Cerebellar nuclear complex (tissue), 1 donor: Measurements from ENCODE around the gene NELL2.
"Not testable (repeated sequence)": the region's sequence is repeated elsewhere in the genome, so short reads cannot be mapped to it uniquely, and the experiment has no call there.

Source experiments
- DNase-seq, 2 experiments: peaks; one replicate each; lab custom pipeline; 2025; lab: John Stamatoyannopoulos, UW

NELL2 gene

GRCh38 chr12:44694017-44694416 lies 182.1 kb downstream of the NELL2 start:
- no peak for DNase-seq

GRCh38 chr12:44689587-44689986 lies 186.5 kb downstream of the NELL2 start:
- no peak for DNase-seq

- not testable (repeated sequence) for DNase-seq
Measured at GRCh38 chr12:44686821-44687432, 189.2 kb downstream of the NELL2 start.

GRCh38 chr12:44677724-44678123 lies 198.4 kb downstream of the NELL2 start:
- DNase-seq = no peak

- DNase-seq = no peak
Measured at GRCh38 chr12:44674875-44675274, 201.2 kb downstream of the NELL2 start.

GRCh38 chr12:44673811-44674210 lies 202.3 kb downstream of the NELL2 start:
- DNase-seq = no peak

- no peak for DNase-seq
Measured at GRCh38 chr12:44672042-44672441, 204.1 kb downstream of the NELL2 start.

GRCh38 chr12:44668443-44668842 lies 207.7 kb downstream of the NELL2 start:
- DNase-seq = no peak

- no peak for DNase-seq
Measured at GRCh38 chr12:44667461-44667860, 208.7 kb downstream of the NELL2 start.

GRCh38 chr12:44663291-44663690 lies 212.8 kb downstream of the NELL2 start:
- no peak for DNase-seq

GRCh38 chr12:44655846-44656245 lies 220.3 kb downstream of the NELL2 start:
- DNase-seq = no peak

GRCh38 chr12:44654646-44655639 lies 221.2 kb downstream of the NELL2 start:
- DNase-seq = no peak

- DNase-seq = no peak
Measured at GRCh38 chr12:44653861-44654527, 222.1 kb downstream of the NELL2 start.

GRCh38 chr12:44649693-44650092 lies 226.4 kb downstream of the NELL2 start:
- no peak for DNase-seq

- no peak for DNase-seq
Measured at GRCh38 chr12:44647917-44648690, 228.0 kb downstream of the NELL2 start.

- DNase-seq = no peak
Measured at GRCh38 chr12:44640427-44641190, 235.5 kb downstream of the NELL2 start.

- DNase-seq = no peak
Measured at GRCh38 chr12:44637875-44638274, 238.2 kb downstream of the NELL2 start.

GRCh38 chr12:44628180-44628579 lies 247.9 kb downstream of the NELL2 start:
- no peak for DNase-seq

GRCh38 chr12:44627387-44628166 lies 248.5 kb downstream of the NELL2 start:
- no peak for DNase-seq

- no peak for DNase-seq
Measured at GRCh38 chr12:44626883-44627282, 249.2 kb downstream of the NELL2 start.
